GM21723 (cell line): ENCODE data around the gene NEMP2.
"Not testable (repeated sequence)": the region's sequence is repeated elsewhere in the genome, so short reads cannot be mapped to it uniquely, and the experiment has no call there.

Experiments used
- ATAC-seq: cut with Tn5 transposase; IDR thresholded peaks from one replicate; pipeline ENCODE4 v1.9.1; 2021; ENCODE audit warnings: mild to moderate bottlenecking, moderate library complexity; ENCODE audit not compliant: unreplicated experiment

NEMP2 gene

GRCh38 chr2:190494600-190495227, 39.8 kb downstream of the NEMP2 start:
- not testable (repeated sequence) for ATAC-seq

GRCh38 chr2:190493095-190493494, 41.4 kb downstream of the NEMP2 start:
- no peak for ATAC-seq

GRCh38 chr2:190490502-190490901, 44.0 kb downstream of the NEMP2 start:
- ATAC-seq: no peak

- ATAC-seq: no peak
Measured at GRCh38 chr2:190489475-190489874, 45.0 kb downstream of the NEMP2 start.

GRCh38 chr2:190488516-190489233, 45.8 kb downstream of the NEMP2 start:
- no peak for ATAC-seq

GRCh38 chr2:190486037-190486623, 48.4 kb downstream of the NEMP2 start:
- no peak for ATAC-seq

GRCh38 chr2:190482451-190482850, 52.1 kb downstream of the NEMP2 start:
- ATAC-seq: no peak

- no peak for ATAC-seq
Measured at GRCh38 chr2:190481339-190481738, 53.2 kb downstream of the NEMP2 start.

- no peak for ATAC-seq
Measured at GRCh38 chr2:190478572-190479195, 55.8 kb downstream of the NEMP2 start.

- ATAC-seq: no peak
Measured at GRCh38 chr2:190477661-190478454, 56.7 kb downstream of the NEMP2 start.

- ATAC-seq: no peak
Measured at GRCh38 chr2:190470256-190470826, 64.2 kb downstream of the NEMP2 start.

GRCh38 chr2:190469771-190470170, 64.8 kb downstream of the NEMP2 start:
- ATAC-seq: no peak

- ATAC-seq: peak; percentile 54
Measured at GRCh38 chr2:190468814-190469569, 65.5 kb downstream of the NEMP2 start.

- not testable (repeated sequence) for ATAC-seq
Measured at GRCh38 chr2:190468354-190468753, 66.2 kb downstream of the NEMP2 start.

GRCh38 chr2:190467575-190468083, 66.9 kb downstream of the NEMP2 start:
- peak; percentile 43 for ATAC-seq

- no peak for ATAC-seq
Measured at GRCh38 chr2:190466819-190467446, 67.6 kb downstream of the NEMP2 start.

GRCh38 chr2:190465060-190465459, 69.5 kb downstream of the NEMP2 start:
- no peak for ATAC-seq

GRCh38 chr2:190462611-190463010, 71.9 kb downstream of the NEMP2 start:
- ATAC-seq: no peak

- no peak for ATAC-seq
Measured at GRCh38 chr2:190462181-190462580, 72.3 kb downstream of the NEMP2 start.
